GM12801 (cell line): Measurements from ENCODE around the gene MYO15B.

Experiments
- CTCF ChIP-seq: IDR thresholded peaks from one replicate; pipeline ENCODE4 v1.5.1; 2011; ENCODE audit warnings: control low read depth; ENCODE audit not compliant: insufficient read length; ENCODE audit errors: extremely low read depth

Gene MYO15B

GRCh38 chr17:75607086-75607485 is 19.5 kb downstream of the MYO15B start:
- no peak for TF ChIP-seq CTCF

- TF ChIP-seq CTCF = no peak
These were observed 22.7 kb downstream of the MYO15B start for GRCh38 chr17:75610103-75610984.

GRCh38 chr17:75611851-75612429 is 24.3 kb downstream of the MYO15B start:
- TF ChIP-seq CTCF = no peak

GRCh38 chr17:75612906-75613626 is 25.5 kb downstream of the MYO15B start:
- no peak for TF ChIP-seq CTCF

- no peak for TF ChIP-seq CTCF
These were observed 26.4 kb downstream of the MYO15B start for GRCh38 chr17:75614006-75614405.

- TF ChIP-seq CTCF = no peak
These were observed 27.1 kb downstream of the MYO15B start for GRCh38 chr17:75614556-75615270.

- no peak for TF ChIP-seq CTCF
These were observed 27.7 kb downstream of the MYO15B start for GRCh38 chr17:75615301-75615700.
